ENCODE measurements around the gene LRP1.

The LRP1 gene

DNA sequence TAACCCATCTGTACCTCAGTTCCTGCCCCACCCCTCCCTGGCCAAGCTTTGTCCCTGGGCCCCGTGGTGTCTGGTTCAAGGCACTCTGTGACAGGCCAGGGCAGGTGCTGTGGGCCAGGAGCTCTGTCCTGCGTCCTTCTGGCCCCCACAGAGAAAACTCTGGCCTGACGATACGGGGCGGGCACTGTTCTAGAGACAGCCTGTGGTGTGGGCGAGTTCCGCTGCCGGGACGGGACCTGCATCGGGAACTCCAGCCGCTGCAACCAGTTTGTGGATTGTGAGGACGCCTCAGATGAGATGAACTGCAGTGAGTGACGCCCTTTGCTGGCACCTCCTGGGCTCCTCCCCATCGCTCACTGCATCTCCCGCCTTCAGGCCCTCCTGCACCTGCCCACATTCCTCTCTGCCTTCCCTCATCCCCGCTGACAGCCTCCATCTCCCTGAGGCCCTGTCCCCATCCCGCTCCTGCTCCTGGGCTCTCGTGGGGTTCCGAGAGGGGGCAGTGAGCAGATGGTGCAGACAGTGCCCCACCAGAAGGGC is 65.5 kb downstream of the LRP1 start:
- no peak for DNase-seq (ENCODE audit: low read depth in 3 of 3)

DNA sequence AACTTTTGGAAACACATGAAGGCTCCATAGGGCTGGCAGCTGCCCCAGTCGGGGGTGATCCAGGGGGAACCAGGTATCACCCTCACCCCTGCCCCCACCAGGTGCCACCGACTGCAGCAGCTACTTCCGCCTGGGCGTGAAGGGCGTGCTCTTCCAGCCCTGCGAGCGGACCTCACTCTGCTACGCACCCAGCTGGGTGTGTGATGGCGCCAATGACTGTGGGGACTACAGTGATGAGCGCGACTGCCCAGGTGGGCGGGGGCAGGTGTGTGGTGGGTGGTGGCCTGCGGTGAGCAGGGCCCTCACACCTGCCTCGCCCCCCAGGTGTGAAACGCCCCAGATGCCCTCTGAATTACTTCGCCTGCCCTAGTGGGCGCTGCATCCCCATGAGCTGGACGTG is 66.0 kb downstream of the LRP1 start:
- DNase-seq (ENCODE audit: low read depth in 3 of 3): no peak

DNA sequence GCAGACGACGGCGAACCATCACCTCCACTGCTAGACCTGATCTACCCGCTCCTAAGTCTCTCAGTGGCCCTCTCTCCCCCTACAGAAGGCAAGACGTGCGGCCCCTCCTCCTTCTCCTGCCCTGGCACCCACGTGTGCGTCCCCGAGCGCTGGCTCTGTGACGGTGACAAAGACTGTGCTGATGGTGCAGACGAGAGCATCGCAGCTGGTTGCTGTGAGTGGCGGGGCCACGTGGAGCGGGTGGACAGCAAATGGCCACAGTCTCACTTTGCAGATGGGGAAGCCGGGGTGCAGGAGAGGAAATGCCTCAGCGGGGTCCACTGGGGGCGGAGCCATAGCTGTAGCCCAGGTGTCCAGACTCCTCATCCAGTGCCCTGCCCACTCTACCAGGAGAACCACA is 66.9 kb downstream of the LRP1 start:
- no peak for DNase-seq (ENCODE audit: low read depth in 3 of 3)

DNA sequence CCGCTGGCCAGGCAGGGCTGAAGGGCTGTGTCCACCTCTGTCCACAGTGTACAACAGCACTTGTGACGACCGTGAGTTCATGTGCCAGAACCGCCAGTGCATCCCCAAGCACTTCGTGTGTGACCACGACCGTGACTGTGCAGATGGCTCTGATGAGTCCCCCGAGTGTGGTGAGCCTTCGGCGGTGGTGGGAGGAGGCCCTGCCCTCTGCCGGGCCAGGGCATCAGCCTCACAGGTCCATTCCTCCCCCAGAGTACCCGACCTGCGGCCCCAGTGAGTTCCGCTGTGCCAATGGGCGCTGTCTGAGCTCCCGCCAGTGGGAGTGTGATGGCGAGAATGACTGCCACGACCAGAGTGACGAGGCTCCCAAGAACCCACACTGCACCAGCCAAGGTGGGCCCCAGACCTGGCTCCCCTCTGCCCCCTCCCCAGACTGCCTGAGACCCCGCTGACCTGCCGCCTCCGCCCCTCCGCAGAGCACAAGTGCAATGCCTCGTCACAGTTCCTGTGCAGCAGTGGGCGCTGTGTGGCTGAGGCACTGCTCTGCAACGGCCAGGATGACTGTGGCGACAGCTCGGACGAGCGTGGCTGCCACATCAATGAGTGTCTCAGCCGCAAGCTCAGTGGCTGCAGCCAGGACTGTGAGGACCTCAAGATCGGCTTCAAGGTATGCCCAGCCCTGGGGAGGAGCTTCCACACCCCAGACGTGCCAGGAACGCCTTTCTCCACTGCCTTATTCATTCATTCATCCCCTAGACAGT is 67.5 kb downstream of the LRP1 start:
- DNase-seq (ENCODE audit: low read depth in 3 of 3): no peak

DNA sequence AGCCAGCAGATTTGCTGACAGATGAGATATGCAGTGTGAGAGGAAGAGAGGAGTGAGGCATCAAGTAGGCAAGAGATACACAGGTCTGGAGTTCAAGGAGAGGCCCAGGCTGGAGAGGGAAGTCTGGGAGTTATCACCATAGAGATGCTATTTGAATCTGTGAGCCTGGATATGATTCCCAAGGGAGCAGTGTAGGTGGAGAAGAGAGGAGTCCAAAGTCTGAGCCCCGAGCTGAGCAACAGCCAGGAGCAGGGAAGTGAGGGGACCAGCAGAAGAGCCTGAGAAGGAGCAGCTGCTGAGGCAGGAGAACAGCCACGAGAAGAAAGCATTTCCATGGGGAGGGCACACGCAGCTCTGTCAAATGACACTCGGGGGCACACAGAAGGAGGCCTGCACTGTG is 68.2 kb downstream of the LRP1 start:
- DNase-seq (ENCODE audit: low read depth in 3 of 3): no peak

DNA sequence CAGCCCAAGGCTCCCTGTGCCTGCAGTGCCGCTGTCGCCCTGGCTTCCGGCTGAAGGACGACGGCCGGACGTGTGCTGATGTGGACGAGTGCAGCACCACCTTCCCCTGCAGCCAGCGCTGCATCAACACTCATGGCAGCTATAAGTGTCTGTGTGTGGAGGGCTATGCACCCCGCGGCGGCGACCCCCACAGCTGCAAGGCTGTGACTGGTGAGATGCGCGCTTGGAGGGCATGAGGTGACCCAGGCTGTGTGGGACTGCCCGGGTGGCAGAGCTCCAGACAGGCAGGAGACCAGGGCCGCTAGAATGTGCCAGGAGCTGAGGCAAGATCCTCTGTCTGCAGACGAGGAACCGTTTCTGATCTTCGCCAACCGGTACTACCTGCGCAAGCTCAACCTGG is 68.7 kb downstream of the LRP1 start:
- DNase-seq (ENCODE audit: low read depth in 3 of 3): no peak

DNA sequence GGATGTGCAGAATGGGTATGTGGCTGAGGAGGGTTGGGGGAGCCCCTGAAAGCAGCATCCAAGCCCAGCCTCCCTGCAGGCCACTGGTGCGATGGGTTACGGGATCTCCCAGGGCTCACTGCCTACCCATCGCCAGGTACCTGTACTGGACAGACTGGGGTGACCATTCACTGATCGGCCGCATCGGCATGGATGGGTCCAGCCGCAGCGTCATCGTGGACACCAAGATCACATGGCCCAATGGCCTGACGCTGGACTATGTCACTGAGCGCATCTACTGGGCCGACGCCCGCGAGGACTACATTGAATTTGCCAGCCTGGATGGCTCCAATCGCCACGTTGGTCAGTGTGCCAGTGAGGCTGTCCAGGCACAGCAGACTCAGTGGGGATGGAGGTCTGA is 70.0 kb downstream of the LRP1 start:
- no peak for DNase-seq (ENCODE audit: low read depth in 3 of 3)

DNA sequence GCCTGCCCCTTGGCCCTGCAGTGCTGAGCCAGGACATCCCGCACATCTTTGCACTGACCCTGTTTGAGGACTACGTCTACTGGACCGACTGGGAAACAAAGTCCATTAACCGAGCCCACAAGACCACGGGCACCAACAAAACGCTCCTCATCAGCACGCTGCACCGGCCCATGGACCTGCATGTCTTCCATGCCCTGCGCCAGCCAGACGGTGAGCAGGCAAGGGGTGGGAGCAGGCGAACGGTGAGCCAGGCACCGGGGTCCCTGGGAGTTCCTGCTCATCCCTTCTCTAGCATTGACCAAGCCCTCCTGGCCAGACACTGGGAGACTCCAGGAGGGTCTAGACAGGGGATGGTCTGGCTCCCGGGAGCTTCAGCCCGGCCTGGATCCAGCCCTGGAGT is 70.9 kb downstream of the LRP1 start:
- no peak for DNase-seq (ENCODE audit: low read depth in 3 of 3)

DNA sequence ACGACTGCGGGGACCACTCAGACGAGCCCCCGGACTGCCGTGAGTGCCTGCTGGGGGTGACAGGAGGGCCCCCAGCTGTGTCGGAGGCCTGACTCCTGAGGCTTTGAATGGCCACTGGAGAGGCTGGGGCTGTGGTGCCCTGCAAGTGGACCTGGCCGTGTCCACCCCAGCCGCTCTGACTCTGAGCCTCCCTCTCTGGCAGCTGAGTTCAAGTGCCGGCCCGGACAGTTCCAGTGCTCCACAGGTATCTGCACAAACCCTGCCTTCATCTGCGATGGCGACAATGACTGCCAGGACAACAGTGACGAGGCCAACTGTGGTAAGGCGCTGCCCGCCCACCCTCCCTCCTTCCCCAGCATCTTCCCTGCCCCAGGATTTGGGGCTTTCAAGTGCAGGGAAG is 72.2 kb downstream of the LRP1 start:
- no peak for DNase-seq (ENCODE audit: low read depth in 3 of 3)

DNA sequence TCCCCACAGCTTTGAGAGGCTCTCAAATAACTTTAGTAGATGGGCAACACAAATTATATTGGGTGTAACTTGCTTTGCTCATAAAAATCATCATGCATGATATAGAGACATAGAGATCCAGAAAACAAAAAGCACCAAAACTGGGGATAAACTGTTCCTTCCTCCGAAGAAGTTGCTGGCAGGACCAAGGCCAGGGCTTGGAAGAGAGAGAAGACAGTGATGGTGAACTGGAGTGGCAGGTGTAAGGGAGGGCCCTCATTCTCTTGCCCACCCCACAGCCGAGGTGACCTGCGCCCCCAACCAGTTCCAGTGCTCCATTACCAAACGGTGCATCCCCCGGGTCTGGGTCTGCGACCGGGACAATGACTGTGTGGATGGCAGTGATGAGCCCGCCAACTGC is 72.9 kb downstream of the LRP1 start:
- DNase-seq (ENCODE audit: low read depth in 3 of 3): no peak

DNA sequence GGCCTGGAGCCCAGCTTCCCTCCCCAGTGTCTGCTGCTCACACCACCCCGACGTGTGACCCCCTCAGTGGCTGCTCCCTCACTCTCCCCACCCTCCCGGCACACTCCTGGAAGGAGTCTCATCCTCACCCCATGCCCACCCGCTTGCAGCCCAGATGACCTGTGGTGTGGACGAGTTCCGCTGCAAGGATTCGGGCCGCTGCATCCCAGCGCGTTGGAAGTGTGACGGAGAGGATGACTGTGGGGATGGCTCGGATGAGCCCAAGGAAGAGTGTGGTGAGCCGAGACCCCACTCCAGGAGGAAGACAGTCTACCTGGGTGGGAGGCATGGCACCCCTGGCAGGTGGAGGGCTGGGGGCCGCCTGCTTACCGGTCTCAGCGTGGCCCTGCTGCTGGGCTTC is 73.3 kb downstream of the LRP1 start:
- no peak for DNase-seq (ENCODE audit: low read depth in 3 of 3)

DNA sequence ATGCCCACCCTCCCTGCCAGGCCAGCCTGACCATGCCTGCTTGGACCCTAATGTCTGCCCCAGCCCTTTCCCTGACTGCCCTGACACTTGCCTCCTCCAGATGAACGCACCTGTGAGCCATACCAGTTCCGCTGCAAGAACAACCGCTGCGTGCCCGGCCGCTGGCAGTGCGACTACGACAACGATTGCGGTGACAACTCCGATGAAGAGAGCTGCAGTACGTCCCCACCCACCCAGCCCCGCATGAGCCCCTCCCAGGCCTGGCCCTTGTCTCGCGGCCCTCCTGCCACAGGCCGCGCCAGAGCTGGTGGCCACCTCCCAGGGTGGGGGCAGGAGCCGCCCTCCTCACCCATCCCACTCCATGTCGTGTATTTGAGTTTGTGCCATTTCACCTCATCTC is 74.0 kb downstream of the LRP1 start:
- DNase-seq (ENCODE audit: low read depth in 3 of 3): no peak

DNA sequence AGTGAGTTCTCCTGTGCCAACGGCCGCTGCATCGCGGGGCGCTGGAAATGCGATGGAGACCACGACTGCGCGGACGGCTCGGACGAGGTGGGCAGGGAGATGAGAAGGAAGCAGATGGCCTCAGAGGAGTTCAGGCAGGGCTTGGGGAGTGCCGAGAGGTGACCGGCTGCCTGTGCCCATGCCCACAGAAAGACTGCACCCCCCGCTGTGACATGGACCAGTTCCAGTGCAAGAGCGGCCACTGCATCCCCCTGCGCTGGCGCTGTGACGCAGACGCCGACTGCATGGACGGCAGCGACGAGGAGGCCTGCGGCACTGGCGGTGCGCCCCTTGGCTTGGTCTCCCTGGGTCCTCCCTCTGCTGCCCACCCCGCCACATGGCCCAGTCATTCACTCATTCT is 74.9 kb downstream of the LRP1 start:
- DNase-seq (ENCODE audit: low read depth in 3 of 3): no peak

DNA sequence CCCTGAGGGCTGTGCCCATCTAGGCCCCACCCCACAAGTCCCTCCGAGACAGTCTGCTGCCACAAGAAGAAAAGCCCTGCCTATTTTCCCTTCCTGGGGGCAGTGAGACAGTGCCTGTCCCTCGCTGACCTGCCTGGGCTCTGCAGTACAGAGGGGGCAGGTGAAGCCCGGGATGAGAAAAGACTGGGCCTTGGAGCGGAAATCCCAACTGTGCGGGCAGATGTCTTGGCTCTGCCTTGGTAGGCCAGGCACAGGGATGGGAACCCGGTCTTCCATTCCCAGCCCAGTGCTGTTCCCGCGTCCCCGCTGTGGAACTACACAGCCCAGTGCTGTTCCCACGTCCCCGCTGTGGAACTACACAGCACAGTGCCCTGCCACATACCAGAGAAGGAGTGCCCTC is 75.5 kb downstream of the LRP1 start:
- DNase-seq (ENCODE audit: low read depth in 3 of 3): no peak

DNA sequence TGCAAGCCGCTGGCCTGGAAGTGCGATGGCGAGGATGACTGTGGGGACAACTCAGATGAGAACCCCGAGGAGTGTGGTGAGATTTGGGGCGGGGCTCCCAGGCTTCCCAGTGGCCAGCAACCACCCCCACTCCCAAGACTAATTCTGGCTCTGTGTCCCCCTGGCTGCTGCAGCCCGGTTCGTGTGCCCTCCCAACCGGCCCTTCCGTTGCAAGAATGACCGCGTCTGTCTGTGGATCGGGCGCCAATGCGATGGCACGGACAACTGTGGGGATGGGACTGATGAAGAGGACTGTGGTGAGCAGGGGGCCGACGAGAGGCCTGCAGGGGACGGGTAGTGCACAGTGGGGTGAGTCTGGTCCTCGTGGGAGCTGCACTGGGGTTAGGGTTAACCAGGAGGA is 76.2 kb downstream of the LRP1 start:
- DNase-seq (ENCODE audit: low read depth in 3 of 3): no peak

DNA sequence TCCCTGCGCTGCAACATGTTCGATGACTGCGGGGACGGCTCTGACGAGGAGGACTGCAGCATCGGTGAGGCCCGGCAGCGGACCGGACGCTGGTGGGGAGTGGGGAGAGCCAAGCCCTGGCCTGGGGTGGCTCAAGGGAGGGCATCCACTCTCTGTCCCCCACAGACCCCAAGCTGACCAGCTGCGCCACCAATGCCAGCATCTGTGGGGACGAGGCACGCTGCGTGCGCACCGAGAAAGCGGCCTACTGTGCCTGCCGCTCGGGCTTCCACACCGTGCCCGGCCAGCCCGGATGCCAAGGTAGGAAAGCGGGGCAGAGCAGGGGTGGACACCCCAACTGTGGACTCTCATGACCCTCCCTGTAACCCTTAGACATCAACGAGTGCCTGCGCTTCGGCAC is 76.9 kb downstream of the LRP1 start:
- DNase-seq (ENCODE audit: low read depth in 3 of 3): no peak

DNA sequence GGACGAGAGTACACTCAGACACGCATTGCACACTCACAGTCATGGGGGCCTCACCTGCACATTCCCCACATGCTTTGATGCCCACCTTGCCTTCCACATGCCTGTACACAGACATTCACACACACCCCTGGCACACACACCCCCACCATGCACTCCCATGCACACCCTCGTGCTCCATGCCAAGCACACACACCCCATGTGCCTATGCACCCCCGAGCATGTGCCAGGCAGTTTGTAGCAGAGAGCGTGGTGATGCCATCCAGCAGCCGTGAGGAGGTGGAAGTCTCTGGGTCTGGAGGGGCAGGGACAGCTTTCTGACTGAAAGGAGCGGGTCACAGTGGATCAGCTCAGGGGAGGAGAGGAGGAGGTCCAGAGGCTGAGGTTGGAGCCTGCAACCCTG is 77.6 kb downstream of the LRP1 start:
- DNase-seq (ENCODE audit: low read depth in 3 of 3): no peak

DNA sequence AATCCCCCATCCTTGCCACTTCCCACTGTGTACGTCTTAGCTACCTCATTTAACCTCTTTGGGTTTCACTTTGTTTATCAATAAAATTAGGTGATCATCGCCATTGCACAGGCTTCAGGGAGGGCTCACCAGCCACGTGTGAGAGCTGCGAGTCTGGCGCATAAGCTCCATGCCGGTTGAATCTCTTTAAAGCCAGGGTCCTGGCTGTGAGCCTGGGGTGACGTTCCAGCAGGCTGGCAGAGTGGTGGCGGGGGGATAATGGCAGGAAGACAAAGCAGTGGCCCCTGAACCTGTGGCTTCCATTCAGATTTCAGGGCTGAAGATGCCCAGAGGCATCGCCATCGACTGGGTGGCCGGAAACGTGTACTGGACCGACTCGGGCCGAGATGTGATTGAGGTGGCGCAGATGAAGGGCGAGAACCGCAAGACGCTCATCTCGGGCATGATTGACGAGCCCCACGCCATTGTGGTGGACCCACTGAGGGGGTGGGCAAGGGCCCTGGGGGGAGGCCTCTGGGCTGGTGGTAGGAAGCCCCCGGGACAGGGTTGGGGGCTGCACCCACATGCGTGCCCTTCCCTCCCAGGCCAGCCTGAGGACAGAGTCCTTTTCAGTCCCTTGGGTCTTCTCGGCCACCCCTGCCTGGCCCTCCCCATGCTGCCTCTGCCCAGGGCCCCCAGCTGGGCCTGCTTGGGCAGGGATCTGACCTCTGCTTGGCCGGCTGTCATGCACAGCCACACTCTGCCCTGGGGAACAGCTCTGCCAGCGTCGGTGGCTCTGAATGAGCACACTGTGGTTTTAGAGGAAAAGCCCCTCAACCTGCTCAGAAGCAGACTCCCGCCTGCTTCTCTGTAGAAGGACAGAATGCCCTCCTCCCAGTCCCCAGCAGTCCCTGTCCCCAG is 79.7 kb downstream of the LRP1 start:
- DNase-seq (ENCODE audit: low read depth in 3 of 3): no peak

DNA sequence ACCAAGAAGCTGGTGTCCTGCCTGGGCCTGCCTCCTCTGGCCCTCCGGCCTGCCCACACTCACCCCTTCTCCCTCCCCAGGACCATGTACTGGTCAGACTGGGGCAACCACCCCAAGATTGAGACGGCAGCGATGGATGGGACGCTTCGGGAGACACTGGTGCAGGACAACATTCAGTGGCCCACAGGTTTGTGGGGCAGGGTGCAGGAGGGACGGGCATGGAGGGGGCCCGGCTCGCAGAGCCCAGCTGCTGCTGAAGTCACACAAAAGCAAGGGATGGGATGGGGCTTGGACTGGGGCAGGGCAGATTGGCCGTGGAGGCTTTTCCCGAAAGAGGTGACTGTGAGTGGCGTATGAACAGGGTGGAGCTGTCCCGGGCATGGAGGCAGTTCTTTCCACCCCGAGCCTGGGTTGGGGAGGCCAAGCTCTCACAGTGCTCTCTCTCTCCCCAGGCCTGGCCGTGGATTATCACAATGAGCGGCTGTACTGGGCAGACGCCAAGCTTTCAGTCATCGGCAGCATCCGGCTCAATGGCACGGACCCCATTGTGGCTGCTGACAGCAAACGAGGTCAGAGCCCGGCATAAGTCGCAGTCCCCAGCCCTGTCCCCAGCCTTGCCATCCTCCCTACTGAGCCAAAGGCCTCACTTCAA is 80.5 kb downstream of the LRP1 start:
- DNase-seq (ENCODE audit: low read depth in 3 of 3): no peak

DNA sequence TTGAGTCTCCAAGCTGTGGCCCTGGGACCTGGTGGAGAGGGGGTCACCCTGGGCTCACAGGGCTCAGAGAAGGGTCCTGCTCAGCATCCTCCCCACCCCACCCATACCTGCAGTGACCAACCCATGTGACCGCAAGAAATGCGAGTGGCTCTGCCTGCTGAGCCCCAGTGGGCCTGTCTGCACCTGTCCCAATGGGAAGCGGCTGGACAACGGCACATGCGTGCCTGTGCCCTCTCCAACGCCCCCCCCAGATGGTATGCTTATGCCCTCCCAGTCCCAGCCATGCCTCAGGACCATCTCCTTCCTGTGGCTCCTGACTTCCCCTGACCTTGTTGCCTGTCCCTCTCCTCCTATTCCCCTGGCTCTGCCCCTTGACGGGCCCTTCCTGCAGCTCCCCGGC is 81.6 kb downstream of the LRP1 start:
- no peak for DNase-seq (ENCODE audit: low read depth in 3 of 3)

DNA sequence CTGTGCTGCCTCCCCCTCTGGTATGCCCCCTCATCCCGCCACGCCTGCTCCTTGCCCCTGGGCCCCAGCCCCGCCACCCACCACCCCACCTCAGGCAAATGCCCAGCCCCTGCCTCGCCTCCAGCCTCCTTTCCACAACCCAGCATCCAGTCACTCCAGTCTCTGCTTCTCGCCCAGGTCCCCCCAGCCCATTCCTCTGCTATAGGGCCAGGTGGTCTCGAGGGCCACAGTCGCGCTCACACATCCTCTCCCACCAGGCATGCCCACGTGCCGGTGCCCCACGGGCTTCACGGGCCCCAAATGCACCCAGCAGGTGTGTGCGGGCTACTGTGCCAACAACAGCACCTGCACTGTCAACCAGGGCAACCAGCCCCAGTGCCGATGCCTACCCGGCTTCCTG is 82.2 kb downstream of the LRP1 start:
- no peak for DNase-seq (ENCODE audit: low read depth in 3 of 3)

DNA sequence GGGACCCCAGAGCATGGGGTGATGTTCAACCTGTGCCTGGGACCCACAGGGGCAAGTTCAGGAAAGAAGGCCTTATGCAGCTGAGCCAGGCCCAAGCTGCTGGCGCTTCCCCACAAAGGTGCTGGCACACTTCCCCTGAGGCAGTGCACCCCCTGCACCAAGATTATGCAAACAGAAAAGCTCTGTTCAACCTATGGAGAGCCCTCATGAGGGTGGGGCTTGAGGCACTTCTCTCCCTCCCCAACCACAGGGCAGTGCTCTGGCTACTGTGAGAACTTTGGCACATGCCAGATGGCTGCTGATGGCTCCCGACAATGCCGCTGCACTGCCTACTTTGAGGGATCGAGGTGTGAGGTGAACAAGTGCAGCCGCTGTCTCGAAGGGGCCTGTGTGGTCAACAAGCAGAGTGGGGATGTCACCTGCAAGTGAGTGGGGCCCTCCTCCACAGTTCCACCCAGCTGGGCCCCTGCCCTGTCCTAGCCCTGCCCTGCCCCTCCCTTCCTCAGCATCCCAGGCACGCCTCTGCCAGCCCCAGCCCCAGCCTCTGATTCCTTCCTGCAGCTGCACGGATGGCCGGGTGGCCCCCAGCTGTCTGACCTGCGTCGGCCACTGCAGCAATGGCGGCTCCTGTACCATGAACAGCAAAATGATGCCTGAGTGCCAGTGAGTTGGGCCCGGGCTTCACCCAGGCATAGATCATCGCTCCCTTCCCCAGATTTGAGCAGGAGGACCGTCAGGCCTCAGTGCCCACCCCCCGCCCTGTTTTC is 82.8 kb downstream of the LRP1 start:
- no peak for DNase-seq (ENCODE audit: low read depth in 3 of 3)
